GM12878 (cell line): ENCODE measurements around the gene PPP1R13L. TPM values are rescaled to one million over a fixed set of nuclear protein-coding genes. Genes with fewer than 3 reads are reported as not detected.

Experiments used
- ATAC-seq: fragments of 200-7000 bp; cut with Tn5 transposase; 3 replicates; pipeline ENCODE4 v1.9.1; 2020; ENCODE audit warnings: mild to moderate bottlenecking, moderate library complexity
- BruUV-seq: library from RNA; stranded (reverse); fragments of 400-500 nt; replicated peaks from 2 replicates; lab custom pipeline; 2021; lab: Mats Ljungman, UMichigan
- CTCF ChIA-PET: fragments of 300-600 bp; sonication (Branson Sonifier 250); formaldehyde crosslinking; extraction: SDS; loops from one replicate; lab custom pipeline; 2021; ENCODE audit warnings: inconsistent platforms; lab: Yijun Ruan, JAX
- POLR2A ChIA-PET: fragments of 350-600 bp; formaldehyde crosslinking; extraction: SDS; loops from one replicate; lab custom pipeline; 2021; ENCODE audit warnings: inconsistent platforms; lab: Charles Lee
- RAD21 ChIA-PET: fragments of 300-600 bp; sonication (Branson Sonifier 250); formaldehyde crosslinking; loops from one replicate; lab custom pipeline; 2023; ENCODE audit warnings: antibody characterized with exemption; ENCODE audit not compliant: unreplicated experiment; lab: Charles Lee
- SMC1A ChIA-PET: fragments of 300-600 bp; sonication (Branson Sonifier 250); formaldehyde crosslinking; loops from one replicate; lab custom pipeline; 2023; ENCODE audit not compliant: unreplicated experiment, uncharacterized antibody; lab: Charles Lee
- DNase-seq: peaks from one replicate; pipeline ENCODE4 v3.0.0-alpha.2; 2011; ENCODE audit warnings: low read depth, low spot score
- FAIRE-seq: peaks from 3 replicates; lab custom pipeline; 2011; peaks lifted over from hg19 to GRCh38; lab: Jason Lieb, UNC
- H2AFZ ChIP-seq: 2 replicates; pipeline ENCODE4 v1.6.0; 2011; ENCODE audit warnings: low read depth, low read length, control low read depth; ENCODE audit not compliant: control insufficient read depth
- H3K27ac ChIP-seq: 2 replicates; pipeline ENCODE4 v1.5.1; 2011; ENCODE audit warnings: control low read depth; ENCODE audit not compliant: control insufficient read depth, insufficient read depth
- H3K27me3 ChIP-seq, 2 experiments: replicated peaks in 1 of 2; 2 replicates each; pipeline versions ENCODE4 v1.6.0 to v1.6.1; 2011; ENCODE audit warnings: low read length in 1 of 2; ENCODE audit not compliant: control insufficient read depth in 2 of 2, insufficient read depth in 2 of 2
- H3K36me3 ChIP-seq, 2 experiments: 2 replicates each; pipeline ENCODE4 v1.5.1; 2011; ENCODE audit warnings: low read length in 1 of 2; ENCODE audit not compliant: control insufficient read depth in 2 of 2, insufficient read depth in 2 of 2
- H3K4me1 ChIP-seq: 2 replicates; pipeline ENCODE4 v1.6.1; 2011; ENCODE audit warnings: mild to moderate bottlenecking, low read length, moderate library complexity, mixed read lengths; ENCODE audit not compliant: control insufficient read depth, insufficient read depth
- H3K4me2 ChIP-seq: 2 replicates; pipeline ENCODE4 v1.6.0; 2011; ENCODE audit warnings: control low read depth; ENCODE audit not compliant: control insufficient read depth, insufficient read depth
- H3K4me3 ChIP-seq: fragments of 200-600 bp; sonication (generic); 2 replicates; pipeline ENCODE4 v1.5.1; 2016
- H3K79me2 ChIP-seq: 2 replicates; pipeline ENCODE4 v1.6.0; 2011; ENCODE audit warnings: low read length; ENCODE audit not compliant: control insufficient read depth, insufficient read depth
- H3K9ac ChIP-seq: 2 replicates; pipeline ENCODE4 v1.8.0; 2011; ENCODE audit warnings: low read length, control low read depth, mixed read lengths; ENCODE audit not compliant: control insufficient read depth, insufficient read depth
- H3K9me3 ChIP-seq: replicated peaks from 3 replicates; pipeline ENCODE4 v1.5.1; 2011; ENCODE audit warnings: mild to moderate bottlenecking, low read length; ENCODE audit not compliant: control insufficient read depth, insufficient read depth
- H4K20me1 ChIP-seq: 2 replicates; pipeline ENCODE4 v1.6.0; 2011; ENCODE audit not compliant: control insufficient read depth, insufficient read depth
- BHLHE40 ChIP-seq, 2 experiments: fragments of 450-650 bp in 1 of 2; IDR thresholded peaks; 2 replicates each; pipeline ENCODE4 v1.6.1; 2011 to 2017; ENCODE audit warnings: low read depth in 2 of 2, borderline replicate concordance in 1 of 2, improper control_type of control experiment in 1 of 2, low read length in 1 of 2, mild to moderate bottlenecking in 1 of 2
- CHD2 ChIP-seq: IDR thresholded peaks from 2 replicates; pipeline ENCODE4 v1.6.1; 2011; ENCODE audit warnings: low read depth, low read length, improper control_type of control experiment, borderline replicate concordance
- CREB1 ChIP-seq: IDR thresholded peaks from 2 replicates; pipeline ENCODE4 v1.6.1; 2012; ENCODE audit warnings: low read depth, mild to moderate bottlenecking, inconsistent platforms
- DPF2 ChIP-seq: fragments of 450-650 bp; IDR thresholded peaks from 2 replicates; pipeline ENCODE4 v1.6.1; 2017; ENCODE audit warnings: mild to moderate bottlenecking
- EGR1 ChIP-seq, 2 experiments: IDR thresholded peaks; 1 replicate in 1 of 2; 2 replicates in 1 of 2; pipeline ENCODE4 v1.6.1; 2011 to 2012; ENCODE audit warnings: low read depth in 2 of 2, low read length in 2 of 2, borderline replicate concordance in 1 of 2, mild to moderate bottlenecking in 1 of 2, moderate library complexity in 1 of 2
- HDAC2 ChIP-seq: fragments of 200-600 bp; sonication (generic); IDR thresholded peaks from 2 replicates; pipeline ENCODE4 v1.6.1; 2017
- KAT2A ChIP-seq: conservative IDR thresholded peaks from 2 replicates; pipeline ENCODE4 v1.6.1; 2011; ENCODE audit warnings: low read depth, low read length; ENCODE audit not compliant: control insufficient read depth
- MXI1 ChIP-seq: fragments of 150-350 bp; IDR thresholded peaks from 2 replicates; pipeline ENCODE4 v1.6.1; 2011; ENCODE audit warnings: low read depth, mild to moderate bottlenecking, inconsistent platforms, low read length, improper control_type of control experiment
- NFIC ChIP-seq: IDR thresholded peaks from 2 replicates; pipeline ENCODE4 v1.6.1; 2012; ENCODE audit warnings: low read depth, mild to moderate bottlenecking, inconsistent platforms, low read length, moderate library complexity
- NFXL1 ChIP-seq: fragments of 450-650 bp; IDR thresholded peaks from 2 replicates; pipeline ENCODE4 v1.6.1; 2017; ENCODE audit warnings: antibody characterized with exemption, mild to moderate bottlenecking, borderline replicate concordance
- NR2F1 ChIP-seq: fragments of 450-650 bp; conservative IDR thresholded peaks from 2 replicates; pipeline ENCODE4 v1.6.1; 2017; ENCODE audit warnings: mild to moderate bottlenecking
- POLR2A ChIP-seq: IDR thresholded peaks from 2 replicates; pipeline ENCODE4 v1.6.1; 2011; ENCODE audit warnings: low read depth, mild to moderate bottlenecking, low read length
- SMAD5 ChIP-seq: IDR thresholded peaks from 2 replicates; pipeline ENCODE4 v1.6.1; 2016; ENCODE audit warnings: antibody characterized with exemption, low read depth
- TARDBP ChIP-seq: IDR thresholded peaks from 2 replicates; pipeline ENCODE4 v1.6.1; 2016; ENCODE audit warnings: borderline replicate concordance
- TCF3 ChIP-seq: IDR thresholded peaks from 2 replicates; pipeline ENCODE4 v1.6.1; 2012; ENCODE audit warnings: low read depth, mild to moderate bottlenecking, low read length, borderline replicate concordance; ENCODE audit not compliant: insufficient read depth
- ZNF217 ChIP-seq: fragments of 450-650 bp; IDR thresholded peaks from 2 replicates; pipeline ENCODE4 v1.6.1; 2017; ENCODE audit warnings: antibody characterized with exemption, mild to moderate bottlenecking
- WGBS: methylation state at CpG from one replicate; pipeline ENCODE4 v1.1.6; 2016; ENCODE audit warnings: low lambda C conversion rate; ENCODE audit not compliant: insufficient replicate concordance, insufficient coverage; ENCODE audit errors: missing lambda C conversion rate; 5-methylcytosine and 5-hydroxymethylcytosine counted together
- in situ Hi-C: fragments of 300-500 bp; cut with MboI; formaldehyde crosslinking; loops from 9 replicates; pipeline ENCODE4 v1.14.3; 2018; ENCODE audit warnings: mixed read lengths
- intact Hi-C: fragments of 100-400 bp; cut with micrococcal nuclease; formaldehyde crosslinking; loops from one replicate; pipeline ENCODE4 v1.14.2; 2022; ENCODE audit not compliant: unreplicated experiment
- polyA plus RNA-seq, 11 experiments: library from polyadenylated mRNA; depleted of rRNA in 4 of 11; unstranded in 6 of 11; stranded (reverse) in 5 of 11; fragments of >200 nt; fragmentation: Nextera tagmentation in 4 of 11; fragmentation: Illumina TruSeq in 1 of 11; extraction: Ambion mirVana in 4 of 11; extraction: Trizol in 1 of 11; gene quantifications; 1 replicate in 1 of 11; 2 replicates in 10 of 11; pipeline versions ENCODE4 v1.2.1 to v1.2.3, GENCODE V29; 2011 to 2016; ENCODE audit warnings: inconsistent platforms in 2 of 11, missing spikeins in 2 of 11, low read depth in 1 of 11
- total RNA-seq, 4 experiments: library from RNA; depleted of rRNA in 3 of 4; stranded (reverse); fragments of >200 nt in 3 of 4; fragmentation: Illumina TruSeq in 1 of 4; extraction: Trizol in 1 of 4; gene quantifications; 2 replicates each; pipeline versions ENCODE4 v1.2.1 to v1.2.3, GENCODE V29; 2013 to 2021
- TF ChIP-seq, protein P1 (sequence below): fragments of 450-650 bp; IDR thresholded peaks from 2 replicates; pipeline ENCODE4 v1.6.1; 2017; ENCODE audit warnings: borderline replicate concordance
- TF ChIP-seq, protein P2 (sequence below): fragments of 450-650 bp; formaldehyde crosslinking; IDR thresholded peaks from 2 replicates; pipeline ENCODE4 v1.4.0; 2022; ENCODE audit warnings: mild to moderate bottlenecking, moderate library complexity

Gene PPP1R13L
- total and polyA plus RNA-seq, 10 of the 15 experiments (the other 5 are each of a cell fraction or from before 2014, with no cell fraction given) = 0.40 to 10.0 (median 2.5) TPM

DNA sequence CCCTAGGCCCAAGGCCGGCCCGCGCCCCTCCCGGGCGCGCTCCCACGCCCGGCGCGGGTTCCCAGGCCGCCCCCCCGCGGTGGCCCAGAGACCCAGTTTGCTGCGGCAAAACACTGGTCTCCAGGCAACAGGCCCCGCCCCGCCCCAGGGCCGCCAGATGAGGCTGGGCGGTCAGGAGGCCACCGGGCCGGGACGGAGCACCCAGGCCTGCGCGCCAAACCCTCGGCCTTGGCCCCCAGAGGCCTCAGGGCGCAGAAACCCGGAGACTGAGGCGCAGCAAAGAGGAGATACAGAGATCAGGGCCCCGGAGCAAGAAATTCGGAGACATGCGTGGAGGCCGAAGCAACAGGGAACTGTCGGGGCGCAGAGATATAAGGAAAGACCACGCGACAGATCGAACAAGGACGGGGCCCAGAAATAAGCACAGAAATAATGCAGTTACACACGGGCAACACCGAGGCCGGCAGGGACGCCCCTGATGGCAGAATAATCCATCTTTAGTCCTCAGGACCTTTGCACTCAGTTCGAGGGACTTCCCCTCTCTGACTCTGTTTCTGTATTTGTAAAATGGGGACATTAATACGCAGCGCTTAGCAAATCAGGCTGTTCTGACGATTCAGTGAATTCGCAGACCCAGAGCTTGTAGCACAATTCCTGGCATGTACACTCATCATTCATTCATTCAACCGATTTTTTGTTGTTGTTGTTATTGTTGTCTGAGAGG, 39.6 kb upstream of the PPP1R13L start:
- SMC1A ChIA-PET = interaction anchor here (0.6 to 6.0 kb wide), 5 partner anchors 13 to 36 kb away, joined by 3 to 52 read pairs (median 5); partner anchors contain the start of gene FOSB
- POLR2A ChIA-PET = interaction anchor here (1.0 to 1.9 kb wide), 5 partner anchors 12 to 34 kb away, joined by 3 to 9 read pairs (median 4); partner anchors contain the start of gene FOSB
- Histone ChIP-seq H3K27ac (peak overlapping the region; percentile 10; the same call in 1 of the 2 replicates), H2AFZ (peak overlapping the region; percentile 63), H3K27me3 (no peaks in the 10 kb centered on the region), H3K36me3 (no peaks in the 10 kb centered on the region), H3K4me2 (peak overlapping the region; percentile 85), H3K9ac (peak overlapping the region; percentile 27; the same call in 1 of the 2 replicates), H4K20me1 (no peaks in the 10 kb centered on the region), H3K9me3 (no peaks in the 10 kb centered on the region), H3K79me2 (no peaks in the 10 kb centered on the region), H3K4me3 (peak overlapping the region; percentile 77), H3K4me1 (peaks cover 28% of the 10 kb centered on the region)
- FAIRE-seq = peak; percentile 44
- no peak for DNase-seq
- BruUV-seq = TSS peak; percentile 93
- intact Hi-C loops (loop anchor here (5.0 kb wide), 1 partner anchor 198 kb away; no protein-coding TSS in a partner anchor), in situ Hi-C loops (loop anchor here (5.0 kb wide), 1 partner anchor 33 kb away; no protein-coding TSS in a partner anchor)
- peak; percentile 82 for ATAC-seq
- RAD21 ChIA-PET = interaction anchor here (0.7 to 1.9 kb wide), 5 partner anchors 23 to 197 kb away, joined by 3 to 25 read pairs (median 7); partner anchors contain the start of gene FOSB
- CTCF ChIA-PET = interaction anchor here (0.8 to 6.4 kb wide), 9 partner anchors 10 to 199 kb away, joined by 3 to 176 read pairs (median 15); partner anchors contain the start of genes FOSB and PPP1R13L
- under 1% methylated on average over 37 of the region's 47 CpGs for WGBS
- no peak for TF ChIP-seq CHD2
- TF ChIP-seq MXI1 = peak; percentile 72; the same call in 1 of the 2 replicates
- TF ChIP-seq TARDBP = no peak
- TF ChIP-seq EGR1 (IDR thresholded peaks at IDR 0.05; ENCODE audit: borderline replicate concordance in 1 of 2, low read depth in 2 of 2, low read length in 2 of 2) = peak in 1 of 2 experiments; percentile 69; a peak in 1 of 3 replicates
- peak; percentile 63 for TF ChIP-seq POLR2A
- TF ChIP-seq, protein P1, sequence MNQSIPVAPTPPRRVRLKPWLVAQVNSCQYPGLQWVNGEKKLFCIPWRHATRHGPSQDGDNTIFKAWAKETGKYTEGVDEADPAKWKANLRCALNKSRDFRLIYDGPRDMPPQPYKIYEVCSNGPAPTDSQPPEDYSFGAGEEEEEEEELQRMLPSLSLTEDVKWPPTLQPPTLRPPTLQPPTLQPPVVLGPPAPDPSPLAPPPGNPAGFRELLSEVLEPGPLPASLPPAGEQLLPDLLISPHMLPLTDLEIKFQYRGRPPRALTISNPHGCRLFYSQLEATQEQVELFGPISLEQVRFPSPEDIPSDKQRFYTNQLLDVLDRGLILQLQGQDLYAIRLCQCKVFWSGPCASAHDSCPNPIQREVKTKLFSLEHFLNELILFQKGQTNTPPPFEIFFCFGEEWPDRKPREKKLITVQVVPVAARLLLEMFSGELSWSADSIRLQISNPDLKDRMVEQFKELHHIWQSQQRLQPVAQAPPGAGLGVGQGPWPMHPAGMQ = no peak
- TF ChIP-seq, protein P2, sequence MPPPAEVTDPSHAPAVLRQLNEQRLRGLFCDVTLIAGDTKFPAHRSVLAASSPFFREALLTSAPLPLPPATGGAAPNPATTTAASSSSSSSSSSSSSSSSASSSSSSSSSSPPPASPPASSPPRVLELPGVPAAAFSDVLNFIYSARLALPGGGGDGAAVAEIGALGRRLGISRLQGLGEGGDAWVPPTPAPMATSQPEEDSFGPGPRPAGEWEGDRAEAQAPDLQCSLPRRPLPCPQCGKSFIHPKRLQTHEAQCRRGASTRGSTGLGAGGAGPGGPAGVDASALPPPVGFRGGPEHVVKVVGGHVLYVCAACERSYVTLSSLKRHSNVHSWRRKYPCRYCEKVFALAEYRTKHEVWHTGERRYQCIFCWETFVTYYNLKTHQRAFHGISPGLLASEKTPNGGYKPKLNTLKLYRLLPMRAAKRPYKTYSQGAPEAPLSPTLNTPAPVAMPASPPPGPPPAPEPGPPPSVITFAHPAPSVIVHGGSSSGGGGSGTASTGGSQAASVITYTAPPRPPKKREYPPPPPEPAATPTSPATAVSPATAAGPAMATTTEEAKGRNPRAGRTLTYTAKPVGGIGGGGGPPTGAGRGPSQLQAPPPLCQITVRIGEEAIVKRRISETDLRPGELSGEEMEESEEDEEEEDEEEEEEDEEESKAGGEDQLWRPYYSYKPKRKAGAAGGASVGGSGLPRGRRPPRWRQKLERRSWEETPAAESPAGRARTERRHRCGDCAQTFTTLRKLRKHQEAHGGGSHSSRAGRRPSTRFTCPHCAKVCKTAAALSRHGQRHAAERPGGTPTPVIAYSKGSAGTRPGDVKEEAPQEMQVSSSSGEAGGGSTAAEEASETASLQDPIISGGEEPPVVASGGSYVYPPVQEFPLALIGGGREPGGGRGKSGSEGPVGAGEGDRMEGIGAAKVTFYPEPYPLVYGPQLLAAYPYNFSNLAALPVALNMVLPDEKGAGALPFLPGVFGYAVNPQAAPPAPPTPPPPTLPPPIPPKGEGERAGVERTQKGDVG (CRISPR knock-in tag) = no peak
- TF ChIP-seq KAT2A = no peak
- no peak for TF ChIP-seq TCF3
- no peak for TF ChIP-seq NFIC
- no peak for TF ChIP-seq HDAC2
- TF ChIP-seq ZNF217 = no peak
- peak; percentile 90 for TF ChIP-seq NR2F1
- peak; percentile 42; the same call in 1 of the 2 replicates for TF ChIP-seq DPF2
- TF ChIP-seq CREB1 = 0 out of 2 replicates have a peak, but pooled peaks have one; percentile 4
- TF ChIP-seq SMAD5 = no peak
- TF ChIP-seq BHLHE40 (IDR thresholded peaks at IDR 0.05; ENCODE audit: borderline replicate concordance in 1 of 2, low read depth in 2 of 2, low read length in 1 of 2) = peak in 1 of 2 experiments; percentile 44; a peak in 1 of 4 replicates
- TF ChIP-seq NFXL1 = no peak
